GM12892 (cell line): Measurements from ENCODE around the gene EMC8.

Experiments
- POLR2A ChIP-seq: IDR thresholded peaks from 2 replicates; pipeline ENCODE4 v1.6.1; 2011; ENCODE audit warnings: low read depth, low read length, control low read depth
- POLR2AphosphoS5 ChIP-seq: IDR thresholded peaks from 2 replicates; pipeline ENCODE4 v1.6.1; 2011; ENCODE audit warnings: low read depth, low read length, control low read depth
- TAF1 ChIP-seq: IDR thresholded peaks from 2 replicates; pipeline ENCODE4 v1.6.1; 2011; ENCODE audit warnings: low read depth, mild to moderate bottlenecking, control low read depth, low read length, borderline replicate concordance

GRCh38 chr16:85830821-85831220 is 31.5 kb upstream of the EMC8 start:
- TF ChIP-seq POLR2AphosphoS5, result no peak
- no peak for TF ChIP-seq TAF1
- TF ChIP-seq POLR2A, result no peak
